Raji (cell line): ENCODE results near the gene AP1S2.

Experiments
- POLR2A ChIP-seq: IDR thresholded peaks from 2 replicates; pipeline ENCODE4 v1.6.1; 2011; ENCODE audit warnings: low read depth, low read length, control low read depth; ENCODE audit not compliant: insufficient read depth

AP1S2 gene

GRCh38 chrX:15854712-15855567, at the start of gene AP1S2:
Gene AP1S2, minus strand, starts transcription at chrX:15854813. Its CDS starts 2,289 bp downstream, at chrX:15852524.
- peak; percentile 59 for TF ChIP-seq POLR2A

GRCh38 chrX:15903186-15903681, 48.6 kb upstream of the AP1S2 start:
- TF ChIP-seq POLR2A, result no peak

- no peak for TF ChIP-seq POLR2A
Measured at GRCh38 chrX:15895334-15895733, 40.7 kb upstream of the AP1S2 start.

GRCh38 chrX:15894724-15895123, 40.1 kb upstream of the AP1S2 start:
- no peak for TF ChIP-seq POLR2A

GRCh38 chrX:15890463-15890862, 35.9 kb upstream of the AP1S2 start:
- TF ChIP-seq POLR2A, result no peak

- TF ChIP-seq POLR2A, result no peak
Measured at GRCh38 chrX:15888062-15888461, 33.4 kb upstream of the AP1S2 start.

GRCh38 chrX:15883540-15883863, 28.9 kb upstream of the AP1S2 start:
- no peak for TF ChIP-seq POLR2A

GRCh38 chrX:15882704-15883539, 28.3 kb upstream of the AP1S2 start:
- TF ChIP-seq POLR2A, result no peak

GRCh38 chrX:15881381-15881897, 26.8 kb upstream of the AP1S2 start:
- TF ChIP-seq POLR2A, result no peak

GRCh38 chrX:15877380-15877779, 22.8 kb upstream of the AP1S2 start:
- TF ChIP-seq POLR2A, result no peak

- TF ChIP-seq POLR2A, result no peak
Measured at GRCh38 chrX:15874672-15875071, 20.1 kb upstream of the AP1S2 start.

- no peak for TF ChIP-seq POLR2A
Measured at GRCh38 chrX:15873566-15873965, 19.0 kb upstream of the AP1S2 start.

GRCh38 chrX:15870310-15870709, 15.7 kb upstream of the AP1S2 start:
- TF ChIP-seq POLR2A, result no peak

GRCh38 chrX:15869695-15870094, 15.1 kb upstream of the AP1S2 start:
- TF ChIP-seq POLR2A, result no peak

- TF ChIP-seq POLR2A, result no peak
Measured at GRCh38 chrX:15866147-15866546, 11.5 kb upstream of the AP1S2 start.

GRCh38 chrX:15864629-15865028, 10.0 kb upstream of the AP1S2 start:
- TF ChIP-seq POLR2A, result no peak
